ENCODE measurements around the gene LRMDA. TPM values are rescaled to one million over a fixed set of nuclear protein-coding genes. Genes with fewer than 3 reads are reported as not detected.

The LRMDA gene
- total and polyA plus RNA-seq, 2 of the 4 experiments (the other 2 are of a cell fraction) = 0.07 TPM; not detected in 1

GRCh38 chr10:76504823-76505222 is 1073.4 kb downstream of the LRMDA start:
- Histone ChIP-seq H3K4ac (ENCODE audit: low read depth, low read length) (no peak overlapping the region), H3K9ac (ENCODE audit: low read depth, low read length) (no peak overlapping the region), H4K20me1 (ENCODE audit: insufficient read depth, low read length) (no peaks in the 10 kb centered on the region), H3K4me1 (ENCODE audit: control insufficient read depth, insufficient read depth, low read length) (no peaks in the 10 kb centered on the region), H2BK20ac (ENCODE audit: low read depth, low read length) (no peak overlapping the region), H4K8ac (ENCODE audit: low read depth in 2 of 2, low read length in 2 of 2) (no peak overlapping the region), H3K9me1 (ENCODE audit: insufficient read depth, low read length) (no peaks in the 10 kb centered on the region), H4K5ac (ENCODE audit: low read depth, low read length) (no peak overlapping the region), H2AFZ (replicated peaks; ENCODE audit: low read length, poor library complexity) (no peak overlapping the region), H2BK5ac (ENCODE audit: low read depth, low read length, poor library complexity, severe bottlenecking) (no peak overlapping the region), H3K9me3 (ENCODE audit: control insufficient read depth, insufficient read depth, low read length) (no peaks in the 10 kb centered on the region), H2BK120ac (ENCODE audit: low read depth, low read length) (no peak overlapping the region), H3K27me3 (ENCODE audit: control insufficient read depth, insufficient read depth, low read length) (peaks cover 2% of the 10 kb centered on the region), H2BK15ac (ENCODE audit: low read depth, low read length) (no peak overlapping the region), H3K14ac (replicated peaks; ENCODE audit: low read depth, low read length) (no peak overlapping the region), H3K27ac (ENCODE audit: insufficient read depth, low read length) (no peak overlapping the region), H3K4me3 (ENCODE audit: insufficient read depth, low read depth, low read length) (no peak overlapping the region), H3K79me1 (ENCODE audit: low read depth in 1 of 2, low read length in 2 of 2) (no peaks in the 10 kb centered on the region), H3K23ac (ENCODE audit: low read depth, low read length) (no peak overlapping the region), H2AK9ac (replicated peaks; ENCODE audit: low read depth, low read length, poor library complexity) (no peak overlapping the region), H4K91ac (ENCODE audit: insufficient read depth, low read depth, low read length) (no peak overlapping the region), H3K18ac (ENCODE audit: low read depth, low read length) (no peak overlapping the region), H3K56ac (ENCODE audit: extremely low read depth, insufficient read depth, low read length) (no peak overlapping the region), H3K36me3 (ENCODE audit: control insufficient read depth, insufficient read depth, low read length) (no peaks in the 10 kb centered on the region), H3K4me2 (ENCODE audit: low read depth, low read length) (no peak overlapping the region), H2AK5ac (ENCODE audit: low read depth, low read length) (no peak overlapping the region)
- ATAC-seq (ENCODE audit: low read depth) (no peak), DNase-seq (no peak)
- in situ Hi-C loops (cut with MboI; ENCODE audit: low sequenced_read_pairs) (no loop called here), intact Hi-C loops (cut with micrococcal nuclease) (no loop called here), dilution Hi-C loops (cut with HindIII; ENCODE audit: low sequenced_read_pairs, unreplicated experiment) (no loop called here)
- CTCF ChIA-PET = interaction anchor here (0.9 kb wide), 1 partner anchor 10 kb away, joined by 3 read pairs; no protein-coding TSS in a partner anchor
- BruUV-seq (replicated peaks) = no TSS peak
- no CpG with 5 or more reads among the region's 1 CpG for WGBS, 2 experiments (ENCODE audit: extremely low coverage in 2 of 2, insufficient read length in 1 of 2)
- TF ChIP-seq MAFK (IDR thresholded peaks at IDR 0.05; ENCODE audit: low read depth, low read length) (no peak), RCOR1 (IDR thresholded peaks at IDR 0.05; ENCODE audit: insufficient replicate concordance, low read length) (no peak), RAD21 (IDR thresholded peaks at IDR 0.05; ENCODE audit: low read length) (no peak), MXI1 (IDR thresholded peaks at IDR 0.05; ENCODE audit: borderline replicate concordance, low read depth, low read length) (no peak), SMC3 (IDR thresholded peaks at IDR 0.05; ENCODE audit: low read depth, low read length) (no peak), RFX5 (IDR thresholded peaks at IDR 0.05; ENCODE audit: low read depth, low read length) (no peak), POLR2A (IDR thresholded peaks at IDR 0.05; ENCODE audit: low read depth, low read length) (no peak), BHLHE40 (IDR thresholded peaks at IDR 0.05; ENCODE audit: low read depth, low read length) (no peak), CEBPB (IDR thresholded peaks at IDR 0.05; ENCODE audit: low read depth, low read length) (no peak), CHD1 (IDR thresholded peaks at IDR 0.05; ENCODE audit: low read depth, low read length) (no peak), FOS (IDR thresholded peaks at IDR 0.05; ENCODE audit: low read depth, low read length) (no peak), ELK1 (IDR thresholded peaks at IDR 0.05; ENCODE audit: borderline replicate concordance, low read depth, low read length) (no peak)
- POLR2A ChIA-PET (ENCODE audit: unreplicated experiment) = no interaction called here

All from IMR-90 (cell line).